Measurements from ENCODE around the gene NUMA1.

- TF ChIP-seq, protein P1, sequence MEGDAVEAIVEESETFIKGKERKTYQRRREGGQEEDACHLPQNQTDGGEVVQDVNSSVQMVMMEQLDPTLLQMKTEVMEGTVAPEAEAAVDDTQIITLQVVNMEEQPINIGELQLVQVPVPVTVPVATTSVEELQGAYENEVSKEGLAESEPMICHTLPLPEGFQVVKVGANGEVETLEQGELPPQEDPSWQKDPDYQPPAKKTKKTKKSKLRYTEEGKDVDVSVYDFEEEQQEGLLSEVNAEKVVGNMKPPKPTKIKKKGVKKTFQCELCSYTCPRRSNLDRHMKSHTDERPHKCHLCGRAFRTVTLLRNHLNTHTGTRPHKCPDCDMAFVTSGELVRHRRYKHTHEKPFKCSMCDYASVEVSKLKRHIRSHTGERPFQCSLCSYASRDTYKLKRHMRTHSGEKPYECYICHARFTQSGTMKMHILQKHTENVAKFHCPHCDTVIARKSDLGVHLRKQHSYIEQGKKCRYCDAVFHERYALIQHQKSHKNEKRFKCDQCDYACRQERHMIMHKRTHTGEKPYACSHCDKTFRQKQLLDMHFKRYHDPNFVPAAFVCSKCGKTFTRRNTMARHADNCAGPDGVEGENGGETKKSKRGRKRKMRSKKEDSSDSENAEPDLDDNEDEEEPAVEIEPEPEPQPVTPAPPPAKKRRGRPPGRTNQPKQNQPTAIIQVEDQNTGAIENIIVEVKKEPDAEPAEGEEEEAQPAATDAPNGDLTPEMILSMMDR (conservative IDR thresholded peaks at IDR 0.05), result no peak
- TF ChIP-seq EZH2 (IDR thresholded peaks at IDR 0.05; ENCODE audit: low read depth), result no peak
Observed at GRCh38 chr11:72018171-72018570, 62.2 kb downstream of the NUMA1 start.

All from PC-9 (cell line).